Vagina (tissue), 2 donors: ENCODE data around the gene PBX2.

Experiments
- POLR2A ChIP-seq, 2 donors: fragments of 450-650 bp; IDR thresholded peaks; one replicate each; pipeline ENCODE4 v1.6.1; 2017; ENCODE audit warnings: antibody characterized with exemption in 2 of 2, mild to moderate bottlenecking in 2 of 2, moderate library complexity in 2 of 2
- TF ChIP-seq, protein P1 (sequence below), 3 experiments: fragments of 450-650 bp in 2 of 3; fragments of 200-600 bp in 1 of 3; sonication (generic) in 1 of 3; IDR thresholded peaks; one replicate each; pipeline ENCODE4 v1.5.1; 2017 to 2019; ENCODE audit warnings: antibody characterized with exemption in 3 of 3, mild to moderate bottlenecking in 2 of 3, moderate library complexity in 2 of 3

DNA sequence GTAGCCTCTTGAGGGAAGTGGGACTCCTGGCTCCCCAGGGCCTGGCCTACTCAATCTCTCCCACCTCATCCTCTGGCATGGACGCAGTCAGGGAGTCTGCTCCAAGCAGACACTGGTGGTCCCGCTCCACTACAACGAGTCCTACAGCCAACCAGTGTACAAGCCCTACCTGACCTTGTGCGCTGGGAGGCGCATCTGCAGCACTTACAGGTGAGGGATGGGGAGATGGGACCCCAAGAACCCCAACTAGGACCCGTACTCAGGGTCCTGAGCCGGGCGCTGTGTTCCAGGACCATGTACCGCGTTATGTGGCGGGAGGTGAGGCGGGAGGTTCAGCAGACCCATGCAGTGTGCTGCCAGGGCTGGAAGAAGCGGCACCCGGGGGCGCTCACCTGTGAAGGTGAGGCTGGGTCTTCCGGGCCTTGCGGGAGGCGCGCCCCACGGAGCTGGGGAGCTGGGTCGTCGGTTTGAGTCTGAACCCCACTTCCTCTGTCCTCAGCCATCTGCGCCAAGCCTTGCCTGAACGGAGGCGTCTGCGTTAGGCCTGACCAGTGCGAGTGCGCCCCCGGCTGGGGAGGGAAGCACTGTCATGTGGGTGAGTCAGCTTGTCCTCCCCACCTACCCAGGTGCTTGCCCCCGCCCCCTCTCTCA is 23.5 kb downstream of the PBX2 start:
- TF ChIP-seq, protein P1, sequence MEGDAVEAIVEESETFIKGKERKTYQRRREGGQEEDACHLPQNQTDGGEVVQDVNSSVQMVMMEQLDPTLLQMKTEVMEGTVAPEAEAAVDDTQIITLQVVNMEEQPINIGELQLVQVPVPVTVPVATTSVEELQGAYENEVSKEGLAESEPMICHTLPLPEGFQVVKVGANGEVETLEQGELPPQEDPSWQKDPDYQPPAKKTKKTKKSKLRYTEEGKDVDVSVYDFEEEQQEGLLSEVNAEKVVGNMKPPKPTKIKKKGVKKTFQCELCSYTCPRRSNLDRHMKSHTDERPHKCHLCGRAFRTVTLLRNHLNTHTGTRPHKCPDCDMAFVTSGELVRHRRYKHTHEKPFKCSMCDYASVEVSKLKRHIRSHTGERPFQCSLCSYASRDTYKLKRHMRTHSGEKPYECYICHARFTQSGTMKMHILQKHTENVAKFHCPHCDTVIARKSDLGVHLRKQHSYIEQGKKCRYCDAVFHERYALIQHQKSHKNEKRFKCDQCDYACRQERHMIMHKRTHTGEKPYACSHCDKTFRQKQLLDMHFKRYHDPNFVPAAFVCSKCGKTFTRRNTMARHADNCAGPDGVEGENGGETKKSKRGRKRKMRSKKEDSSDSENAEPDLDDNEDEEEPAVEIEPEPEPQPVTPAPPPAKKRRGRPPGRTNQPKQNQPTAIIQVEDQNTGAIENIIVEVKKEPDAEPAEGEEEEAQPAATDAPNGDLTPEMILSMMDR (IDR thresholded peaks at IDR 0.05), result no peak
- no peak for TF ChIP-seq POLR2A (IDR thresholded peaks at IDR 0.05)
